NCI-H2029 (cell line): ENCODE results near the gene PAFAH1B1.

ENCODE experiments used
- DNase-seq: peaks from one replicate; lab custom pipeline; 2025; lab: John Stamatoyannopoulos, UW

The PAFAH1B1 gene

DNA sequence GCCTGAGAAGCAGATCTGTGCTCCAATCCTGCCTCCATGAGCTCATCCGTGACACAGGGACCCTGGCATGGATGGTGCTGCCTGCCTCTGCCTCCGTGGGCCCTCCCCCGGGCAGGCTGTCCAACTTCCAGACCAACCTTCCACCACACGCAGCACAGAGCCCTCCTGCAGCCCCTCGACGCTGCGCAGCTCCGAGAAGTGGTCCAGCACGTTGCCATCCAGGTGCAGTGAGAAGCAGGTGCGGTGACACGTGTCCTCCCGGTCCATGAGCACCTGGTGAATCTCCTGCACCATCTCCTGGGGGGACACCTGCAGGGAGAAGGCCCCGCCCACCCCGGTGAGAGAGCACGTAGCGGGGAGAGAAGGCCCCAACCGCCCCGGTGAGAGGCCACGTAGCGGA, 109.7 kb downstream of the PAFAH1B1 start:
- DNase-seq = no peak

DNA sequence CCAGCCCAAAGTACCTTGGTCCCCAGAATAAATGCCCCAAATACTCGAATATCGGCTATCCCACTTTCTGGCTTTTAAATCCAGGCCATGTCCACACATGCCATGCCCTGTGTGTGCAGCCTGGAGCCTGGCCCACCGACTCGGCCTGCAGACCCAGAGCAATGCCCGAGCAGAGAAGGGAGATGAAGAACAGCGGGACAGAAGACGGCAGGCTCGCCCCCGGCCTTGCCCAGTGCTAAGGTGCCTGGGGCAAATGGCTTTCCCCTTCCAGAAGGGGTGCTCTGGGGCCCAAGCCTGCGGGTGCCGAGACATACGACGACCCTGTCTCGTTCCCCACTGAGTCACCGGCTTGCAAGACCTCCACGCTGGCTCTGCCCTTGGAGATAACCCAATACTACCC, 110.2 kb downstream of the PAFAH1B1 start:
- DNase-seq = no peak

GRCh38 chr17:2704031-2704889, 110.8 kb downstream of the PAFAH1B1 start:
- DNase-seq = no peak

DNA sequence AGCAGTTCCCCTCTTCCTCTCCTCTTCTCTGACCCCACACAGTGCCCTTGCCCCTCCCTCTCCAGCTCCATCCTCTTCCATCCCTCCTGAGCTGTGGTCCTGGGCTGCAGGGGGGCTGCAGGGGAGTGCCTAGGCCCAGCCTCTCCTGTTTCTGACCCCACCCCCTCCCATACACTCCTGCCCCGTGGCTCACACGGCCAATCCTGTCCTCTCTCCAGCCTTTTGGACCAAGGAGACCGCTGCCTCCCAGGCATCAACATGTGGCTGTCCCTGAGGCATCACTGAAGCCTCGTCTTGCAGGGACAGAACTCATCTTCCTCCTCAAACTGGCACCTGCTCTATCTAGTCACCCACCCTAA, 111.4 kb downstream of the PAFAH1B1 start:
- no peak for DNase-seq

DNA sequence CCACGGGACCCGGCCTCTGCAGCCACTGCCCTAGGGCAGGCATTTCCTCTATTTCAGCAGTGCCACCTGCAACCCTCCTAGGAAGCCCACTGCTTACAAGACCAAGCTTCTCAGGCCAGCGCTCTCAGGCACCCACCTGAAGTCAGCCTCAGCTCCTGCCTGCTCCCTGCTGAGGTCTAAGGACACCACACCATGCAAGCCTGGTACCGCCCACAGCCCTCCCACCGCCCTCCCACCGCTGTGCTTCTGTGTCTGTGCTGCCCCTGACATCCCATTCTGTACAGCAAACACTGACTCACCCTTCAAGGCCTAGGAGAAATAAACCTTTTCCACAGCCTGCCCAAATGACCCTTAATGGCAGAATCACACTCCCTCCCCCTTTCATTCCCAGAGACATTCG, 111.8 kb downstream of the PAFAH1B1 start:
- DNase-seq = no peak

DNA sequence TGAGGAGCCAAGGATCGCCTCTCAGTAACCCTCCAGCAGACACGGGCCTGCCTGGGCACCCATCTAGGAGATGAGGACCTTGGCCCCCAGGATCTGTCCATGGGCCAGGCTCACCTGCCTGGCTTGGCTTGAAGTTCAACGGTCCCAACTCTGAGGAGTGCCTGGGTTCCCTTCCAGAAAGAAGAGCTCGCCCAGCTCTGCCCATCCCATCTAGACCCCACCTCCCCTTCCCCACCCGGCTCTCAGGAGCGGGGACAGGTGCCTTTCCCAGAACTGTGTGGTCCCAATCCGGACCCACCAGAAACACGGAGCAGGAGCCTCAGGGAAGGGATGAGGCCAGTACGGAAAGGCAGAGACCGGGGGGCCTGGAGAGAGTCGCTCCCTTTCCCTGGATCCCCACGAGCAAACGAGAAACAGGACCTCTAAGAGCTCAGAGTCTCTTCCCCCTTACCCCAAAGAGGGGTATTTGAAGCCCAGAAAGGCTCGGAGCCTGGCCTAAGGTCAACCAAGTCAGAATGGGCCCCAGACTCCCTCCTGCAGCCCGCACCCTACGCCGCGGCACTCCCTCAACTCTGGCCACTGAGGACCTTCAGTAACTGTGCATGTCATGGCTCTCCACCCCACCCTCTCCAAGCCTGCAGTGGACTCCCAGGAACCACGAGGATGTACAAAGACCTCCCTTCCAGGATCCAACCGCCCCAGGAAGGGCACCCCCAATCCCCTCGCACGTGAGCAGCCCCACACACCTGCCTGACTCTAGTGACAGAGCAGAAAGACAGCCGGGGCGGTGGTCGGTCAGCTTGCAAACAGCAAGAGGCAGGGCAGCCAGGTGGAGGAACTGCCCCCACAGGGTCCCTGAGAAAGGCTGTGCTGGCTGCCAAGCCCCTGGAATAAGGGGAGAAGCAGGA, 112.7 kb downstream of the PAFAH1B1 start:
- DNase-seq = no peak

GRCh38 chr17:2706911-2707510, 113.6 kb downstream of the PAFAH1B1 start:
- no peak for DNase-seq

DNA sequence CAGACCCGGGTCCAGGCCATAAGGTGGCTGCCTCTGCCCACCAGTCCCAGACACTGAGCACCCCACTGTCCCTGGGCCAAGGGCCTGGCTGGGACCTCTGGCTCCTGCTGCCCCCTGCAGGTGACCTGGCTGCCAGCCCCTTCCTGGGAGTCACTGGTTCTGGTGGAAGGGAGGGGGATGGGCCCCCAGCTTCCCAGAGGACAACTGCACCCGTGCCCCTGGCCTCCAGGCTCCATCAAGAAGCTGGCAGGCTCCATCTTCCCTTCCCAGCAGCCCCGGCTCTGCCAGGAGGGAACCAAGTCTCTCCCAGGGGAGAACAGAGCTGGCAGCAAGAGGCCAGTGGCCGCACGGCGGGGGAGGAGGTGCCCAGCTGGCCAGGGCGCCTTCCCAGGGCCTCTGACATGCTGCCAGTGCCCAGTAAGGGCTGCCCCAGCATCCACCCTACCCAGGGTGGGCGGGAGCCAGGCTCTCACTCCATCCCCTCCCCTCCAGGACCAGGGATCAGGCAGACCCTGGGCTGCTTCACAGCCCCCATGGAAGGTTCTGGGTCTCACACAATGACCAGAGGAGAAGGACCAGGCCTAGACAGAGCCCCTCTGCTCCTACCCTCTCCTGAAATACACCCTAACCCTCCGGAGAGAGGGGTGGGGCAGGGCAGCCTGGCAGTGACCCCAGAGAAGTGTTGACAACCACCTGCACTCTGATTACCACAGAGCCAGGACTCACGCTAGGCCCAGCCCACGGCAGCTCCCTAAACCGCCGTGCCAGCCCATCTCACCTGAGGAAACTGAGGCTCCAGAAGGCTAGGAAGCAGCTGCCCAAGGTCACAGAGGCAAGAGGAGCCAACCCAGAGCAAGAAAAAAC, 114.5 kb downstream of the PAFAH1B1 start:
- DNase-seq = no peak

DNA sequence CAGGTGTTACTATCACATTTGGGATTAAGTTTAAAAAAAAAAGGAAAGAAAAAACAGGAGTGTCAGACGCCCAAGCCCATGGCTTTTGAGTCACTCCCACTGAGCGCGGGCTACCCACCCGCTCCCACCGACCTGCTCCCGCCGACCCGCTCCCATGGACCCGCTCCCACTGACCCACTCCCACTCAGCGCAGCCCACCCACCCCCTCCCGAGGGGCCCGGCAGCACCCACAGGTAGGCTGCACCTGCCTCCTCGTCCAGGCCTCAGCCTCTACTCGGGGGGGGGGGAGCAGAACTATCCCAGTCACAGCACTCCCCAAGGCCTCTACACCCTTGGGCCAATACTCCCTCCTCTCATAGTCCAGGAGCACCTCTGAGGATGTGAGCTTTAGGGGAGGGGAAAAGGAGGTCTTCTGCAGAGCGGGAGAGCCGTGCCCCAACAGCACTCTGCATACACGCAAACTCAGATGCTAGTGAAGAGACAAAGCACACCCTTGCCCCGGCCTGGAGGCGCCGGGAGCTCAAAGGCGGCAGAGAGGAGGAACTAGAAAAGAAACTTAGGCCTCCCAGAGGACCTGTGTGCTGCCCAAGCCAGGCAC, 115.2 kb downstream of the PAFAH1B1 start:
- no peak for DNase-seq

GRCh38 chr17:2709183-2709661, 115.8 kb downstream of the PAFAH1B1 start:
- no peak for DNase-seq

- DNase-seq = no peak
These were observed 116.8 kb downstream of the PAFAH1B1 start for GRCh38 chr17:2710071-2710802.

GRCh38 chr17:2710803-2711607, 117.6 kb downstream of the PAFAH1B1 start:
- no peak for DNase-seq

- peak; percentile 76 for DNase-seq
These were observed 118.3 kb downstream of the PAFAH1B1 start, which contains the start of gene CLUH for GRCh38 chr17:2711608-2712299. Gene CLUH, minus strand, starts transcription at chr17:2711764. Its CDS starts 103 bp downstream, at chr17:2711661.

DNA sequence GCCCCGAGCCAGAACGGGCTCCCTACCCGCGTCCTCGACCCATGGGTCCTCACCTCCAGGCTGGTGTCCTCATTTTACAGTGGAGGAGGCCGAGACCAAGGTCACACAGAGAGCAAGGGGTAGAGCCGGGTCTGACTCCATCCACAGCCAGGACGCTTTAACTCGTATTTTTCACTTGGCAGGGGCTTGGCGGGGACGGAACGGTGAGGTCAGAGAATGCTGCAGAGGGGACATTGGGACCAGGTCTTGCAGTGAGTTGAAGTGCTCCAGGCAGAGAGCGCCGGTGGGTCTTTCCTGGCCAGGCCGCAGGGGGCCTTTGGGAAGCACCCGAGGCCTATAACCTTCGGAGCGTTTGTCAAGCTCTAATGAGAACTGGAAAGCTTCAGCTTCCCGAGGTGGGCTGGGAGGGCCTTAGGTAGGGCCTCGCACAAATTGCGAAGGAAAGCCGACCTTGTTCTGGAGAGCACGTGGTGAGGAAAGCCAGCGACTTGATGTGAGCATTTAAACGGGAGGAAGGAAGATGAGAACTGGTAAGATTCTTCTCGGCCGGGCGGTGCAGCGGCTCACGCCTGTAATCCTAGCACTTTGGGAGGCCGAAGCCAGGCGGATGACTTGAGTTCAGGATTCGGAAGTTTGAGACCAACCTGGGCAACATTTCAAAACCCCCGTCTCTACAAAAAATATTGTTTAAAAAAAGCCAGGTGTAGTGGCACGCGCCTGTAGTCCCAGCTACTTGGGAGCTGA, 119.0 kb downstream of the PAFAH1B1 start:
- no peak for DNase-seq

GRCh38 chr17:2713881-2714280, 120.4 kb downstream of the PAFAH1B1 start:
- no peak for DNase-seq

DNA sequence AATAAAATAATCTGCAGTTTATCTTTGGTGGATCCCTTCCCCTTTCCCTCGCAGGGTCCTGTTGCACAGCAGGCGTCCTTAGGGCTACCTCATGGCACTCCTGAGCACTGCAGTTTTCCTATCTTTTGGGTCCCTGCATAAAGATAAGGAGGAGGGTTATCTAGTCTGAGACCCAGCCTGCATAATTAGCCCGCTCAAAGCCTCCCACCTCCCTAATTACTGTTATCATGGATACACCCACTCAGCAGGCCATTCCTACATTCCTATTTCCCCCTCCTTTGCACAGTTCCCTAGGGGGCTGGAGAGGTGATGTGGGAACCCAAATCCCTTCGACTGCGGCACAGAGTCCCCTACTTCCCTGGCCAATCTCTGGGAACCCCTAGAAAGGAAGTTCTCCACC, 123.2 kb downstream of the PAFAH1B1 start:
- no peak for DNase-seq

GRCh38 chr17:2718150-2718938, 124.9 kb downstream of the PAFAH1B1 start:
- no peak for DNase-seq
